NCI-H460 (cell line): ENCODE data around the gene TBX4. TPM values are rescaled to one million over a fixed set of nuclear protein-coding genes. Genes with fewer than 3 reads are reported as not detected.
"Not testable (repeated sequence)": the region's sequence is repeated elsewhere in the genome, so short reads cannot be mapped to it uniquely, and the experiment has no call there.

Experiments
- DNase-seq: peaks from one replicate; pipeline ENCODE4 v3.0.0-alpha.2; 2016; ENCODE audit warnings: low read depth; ENCODE audit errors: extremely low read depth
- total RNA-seq: library from RNA; depleted of rRNA; stranded (reverse); fragments of >200 nt; shearing (Covaris generic); gene quantifications from 2 replicates; pipeline ENCODE4 v1.2.3, GENCODE V29; 2014

Gene TBX4
- total RNA-seq, 1 experiment from 2014 or later, result 0.07 TPM

GRCh38 chr17:61427567-61427966, 24.7 kb upstream of the TBX4 start:
- DNase-seq, result no peak

- no peak for DNase-seq
Observed at GRCh38 chr17:61429274-61429673, 22.9 kb upstream of the TBX4 start.

GRCh38 chr17:61429831-61430230, 22.4 kb upstream of the TBX4 start:
- not testable (repeated sequence) for DNase-seq

- no peak for DNase-seq
Observed at GRCh38 chr17:61431594-61432311, 20.5 kb upstream of the TBX4 start.

GRCh38 chr17:61436273-61436672, 15.9 kb upstream of the TBX4 start:
- no peak for DNase-seq

GRCh38 chr17:61436995-61437704, 15.1 kb upstream of the TBX4 start:
- DNase-seq, result no peak

- no peak for DNase-seq
Observed at GRCh38 chr17:61440697-61441096, 11.5 kb upstream of the TBX4 start.

- DNase-seq, result not testable (repeated sequence)
Observed at GRCh38 chr17:61441507-61441906, 10.7 kb upstream of the TBX4 start.

GRCh38 chr17:61442136-61442775, 10.0 kb upstream of the TBX4 start:
- no peak for DNase-seq

GRCh38 chr17:61442878-61443474, 9.2 kb upstream of the TBX4 start:
- no peak for DNase-seq

- no peak for DNase-seq
Observed at GRCh38 chr17:61443475-61443882, 8.7 kb upstream of the TBX4 start.

GRCh38 chr17:61444075-61444474, 8.1 kb upstream of the TBX4 start:
- DNase-seq, result no peak

- DNase-seq, result no peak
Observed at GRCh38 chr17:61444831-61445230, 7.4 kb upstream of the TBX4 start.

- DNase-seq, result no peak
Observed at GRCh38 chr17:61447358-61447757, 4.9 kb upstream of the TBX4 start.

GRCh38 chr17:61448042-61448441, 4.2 kb upstream of the TBX4 start:
- DNase-seq, result no peak

GRCh38 chr17:61449140-61449539, 3.1 kb upstream of the TBX4 start:
- not testable (repeated sequence) for DNase-seq

GRCh38 chr17:61449707-61450640, 2.2 kb upstream of the TBX4 start:
- no peak for DNase-seq

GRCh38 chr17:61450641-61451537, 1.3 kb upstream of the TBX4 start:
- no peak for DNase-seq
